SK-N-DZ (cell line): ENCODE data around the gene PTPA.
"Not testable (repeated sequence)": the region's sequence is repeated elsewhere in the genome, so short reads cannot be mapped to it uniquely, and the experiment has no call there.

Experiments
- DNase-seq: peaks from one replicate; pipeline ENCODE4 v3.0.0-alpha.2; 2015; ENCODE audit warnings: low spot score

Gene PTPA

GRCh38 chr9:129108805-129109536 lies 2.2 kb upstream of the PTPA start:
- DNase-seq: no peak

- peak; percentile 62 for DNase-seq
Measured at GRCh38 chr9:129109537-129109903, 1.7 kb upstream of the PTPA start.

- peak; percentile 47 for DNase-seq
Measured at GRCh38 chr9:129109952-129110739, 1.1 kb upstream of the PTPA start.

GRCh38 chr9:129111528-129112151 lies 425 bp downstream of the PTPA start:
- DNase-seq: no peak

- DNase-seq: not testable (repeated sequence)
Measured at GRCh38 chr9:129112526-129112925, 1.3 kb downstream of the PTPA start.

GRCh38 chr9:129113645-129114304 lies 2.6 kb downstream of the PTPA start:
- no peak for DNase-seq

GRCh38 chr9:129118799-129119198 lies 7.6 kb downstream of the PTPA start:
- DNase-seq: no peak

GRCh38 chr9:129121483-129121882 lies 10.3 kb downstream of the PTPA start:
- DNase-seq: no peak

- no peak for DNase-seq
Measured at GRCh38 chr9:129122133-129122532, 10.9 kb downstream of the PTPA start.

GRCh38 chr9:129122976-129123375 lies 11.8 kb downstream of the PTPA start:
- not testable (repeated sequence) for DNase-seq

- no peak for DNase-seq
Measured at GRCh38 chr9:129124506-129125069, 13.4 kb downstream of the PTPA start.

GRCh38 chr9:129125478-129125877 lies 14.3 kb downstream of the PTPA start:
- no peak for DNase-seq

- peak; percentile 66 for DNase-seq
Measured at GRCh38 chr9:129126749-129127618, 15.8 kb downstream of the PTPA start.

GRCh38 chr9:129128689-129129088 lies 17.5 kb downstream of the PTPA start:
- DNase-seq: no peak

- DNase-seq: not testable (repeated sequence)
Measured at GRCh38 chr9:129130271-129130670, 19.1 kb downstream of the PTPA start.

GRCh38 chr9:129130791-129131190 lies 19.6 kb downstream of the PTPA start:
- no peak for DNase-seq

GRCh38 chr9:129131300-129132145 lies 20.3 kb downstream of the PTPA start:
- peak; percentile 62 for DNase-seq

GRCh38 chr9:129133082-129133481 lies 21.9 kb downstream of the PTPA start:
- no peak for DNase-seq

- DNase-seq: no peak
Measured at GRCh38 chr9:129135476-129135875, 24.3 kb downstream of the PTPA start.
